Measurements from ENCODE around the gene TRPC1. TPM values are rescaled to one million over a fixed set of nuclear protein-coding genes. Genes with fewer than 3 reads are reported as not detected.

The TRPC1 gene
- total RNA-seq, 1 experiment from 2014 or later = 18.6 TPM

GRCh38 chr3:142852009-142852408 lies 128.2 kb downstream of the TRPC1 start:
- no peak overlapping the region for H2AK5ac ChIP-seq (ENCODE audit: insufficient read length, low read length)
- no peak overlapping the region for H3K4me3 Mint-ChIP-seq
- no peak overlapping the region for H3K56ac ChIP-seq (ENCODE audit: insufficient read length, low read depth, low read length)
- H3K9me3 ChIP-seq (ENCODE audit: control insufficient read depth, low read depth, low read length) = no peaks in the 10 kb centered on the region
- H4K8ac ChIP-seq (replicated peaks; ENCODE audit: insufficient read length, low read depth, low read length) = no peak overlapping the region
- no peaks in the 10 kb centered on the region for H3K79me1 ChIP-seq (ENCODE audit: insufficient read depth, low read depth, low read length, poor library complexity, severe bottlenecking)
- no peak overlapping the region for H2BK20ac ChIP-seq (ENCODE audit: low read depth, low read length, poor library complexity, severe bottlenecking)
- H3K9ac ChIP-seq (ENCODE audit: extremely low read depth, insufficient read length, low read length) = no peak overlapping the region
- no peak overlapping the region for H4K5ac ChIP-seq (ENCODE audit: insufficient read length, low read depth, low read length)
- no peak overlapping the region for H2BK120ac ChIP-seq (ENCODE audit: low read depth, low read length, poor library complexity, severe bottlenecking)
- H3K4me1 ChIP-seq (ENCODE audit: insufficient read depth, low read length) = peaks cover 5% of the 10 kb centered on the region; the same call in 1 of the 2 replicates
- peaks cover 28% of the 10 kb centered on the region in 2 experiments for H3K4me1 Mint-ChIP-seq
- H3K27me3 Mint-ChIP-seq (ENCODE audit: low read depth) = peaks cover 1% of the 10 kb centered on the region; the same call in 1 of the 2 replicates
- H3K4ac ChIP-seq (ENCODE audit: low read depth, low read length) = no peak overlapping the region
- H3T11ph ChIP-seq (ENCODE audit: low read length) = no peak overlapping the region
- no peaks in the 10 kb centered on the region for H3K27me3 ChIP-seq (ENCODE audit: insufficient read depth, low read length)
- no peak overlapping the region for H2BK5ac ChIP-seq (ENCODE audit: insufficient read length, low read length)
- H3K18ac ChIP-seq (ENCODE audit: insufficient read length, low read depth, low read length) = no peak overlapping the region
- no peak overlapping the region for H3K14ac ChIP-seq (ENCODE audit: insufficient read depth, low read length)
- DNase-seq = no peak
- H4K91ac ChIP-seq (ENCODE audit: insufficient read length, low read depth, low read length) = no peak overlapping the region
- H2BK12ac ChIP-seq (ENCODE audit: insufficient read length, low read depth, low read length) = no peak overlapping the region
- no peak overlapping the region for H2AFZ ChIP-seq (ENCODE audit: low read length)
- no peak overlapping the region for H2BK15ac ChIP-seq (ENCODE audit: low read depth, low read length)
- no peak for TF ChIP-seq CTCF (conservative IDR thresholded peaks at IDR 0.05)
- no peaks in the 10 kb centered on the region for H3K23me2 ChIP-seq (ENCODE audit: insufficient read length, low read depth, low read length, poor library complexity, severe bottlenecking)
- peaks cover 2 to 7% (median 5%) of the 10 kb centered on the region in 3 experiments; a peak in 4 of 7 replicates for H3K36me3 Mint-ChIP-seq (ENCODE audit: insufficient read depth in 1 of 3, low read depth in 3 of 3)
- H3K79me2 ChIP-seq (ENCODE audit: insufficient read depth, low read length) = no peaks in the 10 kb centered on the region
- H3K27ac Mint-ChIP-seq = no peak overlapping the region
- H4K20me1 ChIP-seq (ENCODE audit: control insufficient read depth, insufficient read depth, insufficient read length) = no peaks in the 10 kb centered on the region
- H3K4me2 ChIP-seq (ENCODE audit: insufficient read depth, insufficient read length, low read length) = no peak overlapping the region
- H3K23ac ChIP-seq (ENCODE audit: insufficient read length, low read depth, low read length) = no peak overlapping the region
- no peaks in the 10 kb centered on the region for H3K9me3 Mint-ChIP-seq
- WGBS (ENCODE audit: extremely low coverage, insufficient read length, low lambda C conversion rate) = no CpG with 5 or more reads among the region's 4 CpGs
- H3K27ac ChIP-seq (ENCODE audit: insufficient read length, low read depth, low read length) = no peak overlapping the region
